WERI-Rb-1 (cell line): ENCODE results near the gene AANAT.
A peak's percentile ranks its signal among the peaks of the same experiment; 100 is the strongest.

Source experiments
- DNase-seq: peaks from one replicate; pipeline ENCODE4 v3.0.0-alpha.2; 2020
- H3K27ac ChIP-seq: fragments of 250-450 bp; sonication (Bioruptor Pico); 2 replicates; pipeline ENCODE4 v1.5.1; 2020; ENCODE audit warnings: mild to moderate bottlenecking, moderate library complexity
- H3K27me3 ChIP-seq: fragments of 250-450 bp; sonication (Bioruptor Pico); 2 replicates; pipeline ENCODE4 v1.5.1; 2021; ENCODE audit warnings: mild to moderate bottlenecking, low read depth, moderate library complexity; ENCODE audit not compliant: insufficient read depth, severe bottlenecking
- H3K36me3 ChIP-seq: fragments of 250-450 bp; sonication (Bioruptor Pico); 2 replicates; pipeline ENCODE4 v1.5.1; 2020; ENCODE audit warnings: mild to moderate bottlenecking, moderate library complexity
- H3K4me3 ChIP-seq: 2 replicates; pipeline ENCODE4 v1.5.1; 2011; ENCODE audit warnings: low read depth, mild to moderate bottlenecking, control low read depth, low read length
- H3K9me3 ChIP-seq: fragments of 250-450 bp; sonication (Bioruptor Pico); 2 replicates; pipeline ENCODE4 v1.5.1; 2021; ENCODE audit warnings: mild to moderate bottlenecking, moderate library complexity; ENCODE audit not compliant: severe bottlenecking
- CTCF ChIP-seq: IDR thresholded peaks from 2 replicates; pipeline ENCODE4 v1.5.1; 2011; ENCODE audit warnings: low read depth, mild to moderate bottlenecking, control low read depth, inconsistent platforms, low read length

The AANAT gene

GRCh38 chr17:76496464-76496863, 29.1 kb downstream of the AANAT start:
- Histone ChIP-seq H3K27me3 (no peaks in the 10 kb centered on the region), H3K27ac (no peak overlapping the region), H3K36me3 (no peaks in the 10 kb centered on the region), H3K9me3 (no peaks in the 10 kb centered on the region), H3K4me3 (no peak overlapping the region)
- no peak for TF ChIP-seq CTCF
- no peak for DNase-seq

GRCh38 chr17:76497699-76497978, 30.2 kb downstream of the AANAT start:
- H3K27me3 ChIP-seq, result no peaks in the 10 kb centered on the region
- H3K27ac ChIP-seq, result peak overlapping the region; percentile 76
- TF ChIP-seq CTCF, result no peak
- no peak for DNase-seq
- 0 out of 2 replicates have a peak overlapping the region, but pooled peaks have one; percentile 2 for H3K4me3 ChIP-seq
- H3K36me3 ChIP-seq, result no peaks in the 10 kb centered on the region
- H3K9me3 ChIP-seq, result no peaks in the 10 kb centered on the region

- DNase-seq, result peak; percentile 97
- 0 out of 2 replicates have a peak overlapping the region, but pooled peaks have one; percentile 2 for H3K4me3 ChIP-seq
- no peaks in the 10 kb centered on the region for H3K36me3 ChIP-seq
Observed at GRCh38 chr17:76497979-76498875, 30.8 kb downstream of the AANAT start.

GRCh38 chr17:76498876-76499251, 31.5 kb downstream of the AANAT start:
- Histone ChIP-seq H3K9me3 (no peaks in the 10 kb centered on the region), H3K27ac (peak overlapping the region; percentile 76), H3K4me3 (no peak overlapping the region), H3K36me3 (no peaks in the 10 kb centered on the region), H3K27me3 (no peaks in the 10 kb centered on the region)
- no peak for TF ChIP-seq CTCF
- no peak for DNase-seq

More at GRCh38 chr17:76497979-76498875, 30.8 kb downstream of the AANAT start:
- H3K27ac ChIP-seq, result peak overlapping the region; percentile 76
- H3K9me3 ChIP-seq, result no peaks in the 10 kb centered on the region
- no peak for TF ChIP-seq CTCF
- H3K27me3 ChIP-seq, result no peaks in the 10 kb centered on the region

- peak; percentile 9 for DNase-seq
- Histone ChIP-seq H3K9me3 (no peaks in the 10 kb centered on the region), H3K27me3 (no peaks in the 10 kb centered on the region), H3K4me3 (no peak overlapping the region), H3K36me3 (no peaks in the 10 kb centered on the region), H3K27ac (peak overlapping the region; percentile 76)
- TF ChIP-seq CTCF, result no peak
Observed at GRCh38 chr17:76499267-76499667, 31.9 kb downstream of the AANAT start.
